Thyroid gland (tissue), 4 donors: ENCODE data around the gene HOXD10. TPM values are rescaled to one million over a fixed set of nuclear protein-coding genes. Genes with fewer than 3 reads are reported as not detected.

Experiments used
- DNase-seq, 2 donors: peaks; one replicate each; pipeline ENCODE4 v3.0.0-alpha.2; 2019
- H3K27ac ChIP-seq, 3 donors: fragments of 200-600 bp; sonication (generic); 1 replicate in 2 of 3; 2 replicates in 1 of 3; pipeline ENCODE4 v1.5.1; 2016 to 2019; ENCODE audit warnings: mild to moderate bottlenecking in 1 of 3, moderate library complexity in 1 of 3
- H3K27me3 ChIP-seq: fragments of 200-600 bp; sonication (generic); one replicate; pipeline ENCODE4 v1.5.1; 2019
- H3K36me3 ChIP-seq, 2 donors: fragments of 200-600 bp; sonication (generic); one replicate each; pipeline ENCODE4 v1.5.1; 2016 to 2019
- H3K4me1 ChIP-seq, 2 donors: fragments of 200-600 bp; sonication (generic); one replicate each; pipeline ENCODE4 v1.5.1; 2017 to 2019
- H3K4me3 ChIP-seq, 3 donors: fragments of 200-600 bp; sonication (generic); replicated peaks in 1 of 3; 1 replicate in 2 of 3; 2 replicates in 1 of 3; pipeline ENCODE4 v1.5.1; 2016; ENCODE audit warnings: mild to moderate bottlenecking in 1 of 3
- H3K9me3 ChIP-seq: fragments of 200-600 bp; sonication (generic); one replicate; pipeline ENCODE4 v1.5.1; 2017
- CTCF ChIP-seq, 6 experiments: fragments of 200-600 bp in 3 of 6; fragments of 450-650 bp in 3 of 6; sonication (generic) in 3 of 6; IDR thresholded peaks; one replicate each; pipeline ENCODE4 v1.5.1; 2016 to 2019; ENCODE audit warnings: antibody characterized with exemption in 6 of 6, mild to moderate bottlenecking in 2 of 6, inconsistent platforms in 1 of 6, moderate library complexity in 1 of 6
- POLR2A ChIP-seq, 2 donors: fragments of 450-650 bp; IDR thresholded peaks; one replicate each; pipeline ENCODE4 v1.6.1; 2017; ENCODE audit warnings: antibody characterized with exemption in 2 of 2, mild to moderate bottlenecking in 2 of 2, moderate library complexity in 1 of 2
- whole genome bisulfite sequencing, 2 donors: methylation state at CpG; one replicate each; pipeline ENCODE4 v1.1.5; 2017; 5-methylcytosine and 5-hydroxymethylcytosine counted together
- intact Hi-C: fragments of 100-400 bp; cut with DNase I; formaldehyde crosslinking; loops from one replicate; pipeline ENCODE4 v1.15.1; 2023
- total RNA-seq, 4 donors: library from RNA; depleted of rRNA; stranded (reverse); fragments of >200 nt; gene quantifications; one replicate each; pipeline ENCODE4 v1.2.3, GENCODE V29; 2016

The HOXD10 gene
- total RNA-seq, 4 donors from 2014 or later, result 0.33 to 0.54 TPM; not detected in 2

DNA sequence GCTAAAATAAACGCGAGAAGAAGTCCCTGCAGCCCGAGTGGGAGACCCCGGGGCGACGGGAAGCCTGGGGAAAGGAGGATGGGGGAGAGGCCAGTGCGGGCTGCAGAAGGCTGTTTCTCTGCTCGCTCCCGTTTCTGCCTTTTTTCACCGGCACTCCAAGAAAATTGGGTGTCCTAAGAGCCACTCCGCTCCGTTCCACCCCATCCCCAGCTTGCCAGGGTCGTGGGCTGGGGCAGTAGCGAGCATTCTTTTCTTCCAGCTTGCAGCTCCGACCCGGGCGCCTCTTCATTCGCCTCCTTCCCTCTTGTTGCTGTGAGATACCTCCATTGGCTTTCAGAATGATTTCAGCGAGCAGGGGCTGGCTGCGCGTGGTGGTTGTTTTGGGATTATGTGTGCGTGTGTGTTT is 41.6 kb downstream of the HOXD10 start:
- Histone ChIP-seq H3K4me1 (peaks cover 7 to 31% of the 10 kb centered on the region in 2 donors), H3K27ac (no peak overlapping the region), H3K9me3 (no peaks in the 10 kb centered on the region), H3K27me3 (peaks cover 69% of the 10 kb centered on the region), H3K4me3 (no peak overlapping the region), H3K36me3 (no peaks in the 10 kb centered on the region)
- WGBS, 2 donors, result 13 to 34% methylated on average over 22 of the region's 22 CpGs
- DNase-seq, result no peak
- TF ChIP-seq POLR2A (IDR thresholded peaks at IDR 0.05), result no peak
- TF ChIP-seq CTCF (IDR thresholded peaks at IDR 0.05), result no peak
- intact Hi-C loops, result no loop called here

DNA sequence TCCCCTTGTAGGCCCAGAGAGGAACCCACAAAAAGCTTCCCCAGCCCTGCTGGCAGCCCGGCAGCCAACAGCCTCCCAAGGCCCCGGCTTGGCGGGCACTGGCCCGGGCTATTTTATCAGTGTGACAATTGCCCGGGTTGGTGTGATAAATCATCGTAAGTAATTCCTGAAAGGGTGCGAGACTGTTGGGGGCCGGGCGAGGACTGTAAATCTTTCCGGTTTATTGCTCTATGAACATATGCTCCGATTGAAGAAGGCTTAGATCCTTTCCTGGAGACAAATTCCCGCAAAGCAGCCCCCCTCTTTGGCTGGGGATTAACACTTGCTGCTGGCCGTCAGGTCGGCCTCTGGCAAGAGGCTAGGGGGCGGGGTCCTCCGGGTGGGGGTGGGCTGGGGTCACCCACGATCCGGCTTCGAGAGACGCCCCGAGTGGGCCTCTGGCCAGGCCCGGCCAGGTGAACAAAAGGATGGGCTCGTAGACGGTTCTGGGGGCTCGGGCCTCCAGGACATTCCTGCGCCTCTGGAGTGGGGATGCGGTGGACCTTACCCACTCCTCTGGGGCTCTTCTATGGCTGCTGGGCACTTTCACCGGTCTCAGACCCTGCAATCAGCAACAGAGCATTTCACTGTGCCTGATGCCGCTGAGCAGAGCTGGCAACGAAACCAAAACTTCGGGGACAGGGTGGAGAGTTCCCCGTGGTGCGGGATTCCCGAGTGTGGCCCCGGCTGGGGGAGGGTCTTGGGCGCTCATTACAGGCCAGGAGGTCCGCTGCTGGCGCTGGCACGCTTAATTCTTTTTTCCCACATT is 42.5 kb downstream of the HOXD10 start:
- intact Hi-C loops, result no loop called here
- TF ChIP-seq CTCF (IDR thresholded peaks at IDR 0.05) (no peak), POLR2A (IDR thresholded peaks at IDR 0.05) (no peak)
- no peaks in the 10 kb centered on the region for H3K9me3 ChIP-seq
- DNase-seq, result no peak
- peaks cover 71% of the 10 kb centered on the region for H3K27me3 ChIP-seq
- 12 to 19% methylated on average over 25 to 33 of the region's 39 CpGs for WGBS, 2 donors
- peaks cover 7 to 31% of the 10 kb centered on the region in 2 donors for H3K4me1 ChIP-seq
- no peak overlapping the region for H3K27ac ChIP-seq
- H3K36me3 ChIP-seq, result no peaks in the 10 kb centered on the region
- no peak overlapping the region for H3K4me3 ChIP-seq

DNA sequence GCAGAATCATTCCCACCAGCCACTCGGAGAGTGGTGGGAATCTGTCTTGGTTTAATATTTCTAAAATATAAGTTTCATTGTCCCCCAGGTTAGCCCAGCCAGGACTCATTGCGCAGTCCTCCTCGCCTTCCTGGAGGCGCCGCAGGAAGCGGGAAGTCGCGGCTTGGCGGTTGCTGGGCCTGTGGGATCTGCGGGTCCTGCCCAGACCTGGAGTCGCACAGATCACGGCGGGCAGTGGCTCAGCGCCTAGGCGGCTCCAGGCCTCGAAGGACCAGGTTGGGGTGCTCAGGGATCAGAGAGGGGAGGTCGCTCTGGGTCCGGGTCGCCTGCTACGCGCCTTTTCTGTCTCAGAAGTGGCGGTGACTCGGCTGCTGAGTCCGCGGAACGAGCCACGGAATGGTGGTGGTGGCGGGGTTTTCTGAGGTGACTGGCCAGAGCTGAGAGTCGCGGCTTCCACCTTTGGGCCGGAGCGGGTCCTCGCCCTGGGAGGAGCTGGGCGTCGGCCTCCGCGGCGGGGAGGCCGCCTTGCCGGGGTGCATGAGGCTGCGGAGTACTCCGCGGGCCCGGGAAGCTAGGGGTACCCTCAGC is 43.2 kb downstream of the HOXD10 start:
- TF ChIP-seq CTCF (IDR thresholded peaks at IDR 0.05), result no peak
- TF ChIP-seq POLR2A (IDR thresholded peaks at IDR 0.05), result no peak
- no peaks in the 10 kb centered on the region for H3K9me3 ChIP-seq
- no peak overlapping the region for H3K27ac ChIP-seq
- H3K27me3 ChIP-seq, result peaks cover 75% of the 10 kb centered on the region
- WGBS, 2 donors, result 7 to 32% methylated on average over 5 to 21 of the region's 44 CpGs
- intact Hi-C loops, result no loop called here
- H3K4me1 ChIP-seq, result peaks cover 7 to 31% of the 10 kb centered on the region in 2 donors
- H3K36me3 ChIP-seq, result no peaks in the 10 kb centered on the region
- H3K4me3 ChIP-seq, result no peak overlapping the region
- DNase-seq, result no peak

GRCh38 chr2:176160251-176160985 is 43.8 kb downstream of the HOXD10 start:
- H3K9me3 ChIP-seq, result no peaks in the 10 kb centered on the region
- no peak overlapping the region for H3K27ac ChIP-seq
- peaks cover 7 to 31% of the 10 kb centered on the region in 2 donors for H3K4me1 ChIP-seq
- no peak for DNase-seq
- H3K27me3 ChIP-seq, result peaks cover 82% of the 10 kb centered on the region
- 24 to 26% methylated on average over 32 to 41 of the region's 50 CpGs for WGBS, 2 donors
- intact Hi-C loops, result no loop called here
- TF ChIP-seq CTCF (IDR thresholded peaks at IDR 0.05) (no peak), POLR2A (IDR thresholded peaks at IDR 0.05) (no peak)
- H3K36me3 ChIP-seq, result no peaks in the 10 kb centered on the region
- H3K4me3 ChIP-seq, result no peak overlapping the region
